Endothelial cell (in vitro differentiated cells): ENCODE data around the gene LYZL4. TPM values are rescaled to one million over a fixed set of nuclear protein-coding genes. Genes with fewer than 3 reads are reported as not detected.

ENCODE experiments used
- DNase-seq: peaks from one replicate; pipeline ENCODE4 v3.0.0; 2021; ENCODE audit warnings: low spot score
- H3K27ac Mint-ChIP-seq: one replicate; pipeline ENCODE4 v1.8.0; 2021; ENCODE audit warnings: mixed read lengths, inconsistent platforms; ENCODE audit not compliant: unreplicated experiment
- H3K27me3 Mint-ChIP-seq: one replicate; pipeline ENCODE4 v1.8.0; 2021; ENCODE audit warnings: mild to moderate bottlenecking, moderate library complexity, mixed read lengths, inconsistent platforms; ENCODE audit not compliant: unreplicated experiment
- H3K36me3 Mint-ChIP-seq: one replicate; pipeline ENCODE4 v1.8.0; 2021; ENCODE audit warnings: mild to moderate bottlenecking, low read depth, mixed read lengths, inconsistent platforms; ENCODE audit not compliant: unreplicated experiment
- H3K4me1 Mint-ChIP-seq: one replicate; pipeline ENCODE4 v1.8.0; 2021; ENCODE audit warnings: mild to moderate bottlenecking, mixed read lengths, inconsistent platforms; ENCODE audit not compliant: unreplicated experiment
- H3K4me3 Mint-ChIP-seq: one replicate; pipeline ENCODE4 v1.8.0; 2021; ENCODE audit warnings: mild to moderate bottlenecking, mixed read lengths, inconsistent platforms; ENCODE audit not compliant: unreplicated experiment
- H3K9me3 Mint-ChIP-seq: one replicate; pipeline ENCODE4 v1.8.0; 2021; ENCODE audit warnings: mixed read lengths, inconsistent platforms; ENCODE audit not compliant: unreplicated experiment
- total RNA-seq: library from RNA; stranded (reverse); fragmentation: NEBNext Ultra II Directional; extraction: Animal tissue kit (Norgen Biotek cat#: 25700); gene quantifications from one replicate; pipeline ENCODE4 v1.2.1, GENCODE V29; 2021; ENCODE audit not compliant: unreplicated experiment
- TF ChIP-seq, protein P1 (sequence below): fragments of 200-600 bp; sonication (generic); IDR thresholded peaks from one replicate; pipeline ENCODE4 v1.5.0; 2021; ENCODE audit warnings: antibody characterized with exemption; ENCODE audit not compliant: unreplicated experiment

Gene LYZL4
- total RNA-seq, 1 donor from 2014 or later, result not detected

DNA sequence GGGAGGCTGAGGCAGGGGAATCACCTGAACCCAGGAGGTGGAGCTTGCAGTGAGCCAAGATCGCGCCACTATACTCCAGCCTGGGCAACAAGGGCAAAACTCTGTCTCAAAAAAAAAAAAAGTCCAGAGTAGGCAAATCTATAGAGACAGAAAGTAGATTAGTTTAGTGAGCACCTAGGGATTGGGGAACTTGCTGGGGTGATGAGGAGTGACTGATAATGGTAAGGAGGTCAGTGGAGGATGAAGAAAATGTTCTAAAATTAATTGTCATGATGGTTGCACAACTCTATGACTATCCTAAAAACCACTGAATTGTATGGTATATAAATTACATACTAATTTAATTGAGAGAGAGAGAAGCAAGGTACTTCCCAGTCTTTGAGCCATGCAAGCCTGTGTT, 27.8 kb upstream of the LYZL4 start:
- H3K27ac Mint-ChIP-seq, result no peak overlapping the region
- H3K4me1 Mint-ChIP-seq, result no peaks in the 10 kb centered on the region
- H3K4me3 Mint-ChIP-seq, result no peak overlapping the region
- TF ChIP-seq, protein P1, sequence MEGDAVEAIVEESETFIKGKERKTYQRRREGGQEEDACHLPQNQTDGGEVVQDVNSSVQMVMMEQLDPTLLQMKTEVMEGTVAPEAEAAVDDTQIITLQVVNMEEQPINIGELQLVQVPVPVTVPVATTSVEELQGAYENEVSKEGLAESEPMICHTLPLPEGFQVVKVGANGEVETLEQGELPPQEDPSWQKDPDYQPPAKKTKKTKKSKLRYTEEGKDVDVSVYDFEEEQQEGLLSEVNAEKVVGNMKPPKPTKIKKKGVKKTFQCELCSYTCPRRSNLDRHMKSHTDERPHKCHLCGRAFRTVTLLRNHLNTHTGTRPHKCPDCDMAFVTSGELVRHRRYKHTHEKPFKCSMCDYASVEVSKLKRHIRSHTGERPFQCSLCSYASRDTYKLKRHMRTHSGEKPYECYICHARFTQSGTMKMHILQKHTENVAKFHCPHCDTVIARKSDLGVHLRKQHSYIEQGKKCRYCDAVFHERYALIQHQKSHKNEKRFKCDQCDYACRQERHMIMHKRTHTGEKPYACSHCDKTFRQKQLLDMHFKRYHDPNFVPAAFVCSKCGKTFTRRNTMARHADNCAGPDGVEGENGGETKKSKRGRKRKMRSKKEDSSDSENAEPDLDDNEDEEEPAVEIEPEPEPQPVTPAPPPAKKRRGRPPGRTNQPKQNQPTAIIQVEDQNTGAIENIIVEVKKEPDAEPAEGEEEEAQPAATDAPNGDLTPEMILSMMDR, result no peak
- no peak for DNase-seq
- H3K9me3 Mint-ChIP-seq, result no peaks in the 10 kb centered on the region
- H3K27me3 Mint-ChIP-seq, result peaks cover 2% of the 10 kb centered on the region
- no peaks in the 10 kb centered on the region for H3K36me3 Mint-ChIP-seq

DNA sequence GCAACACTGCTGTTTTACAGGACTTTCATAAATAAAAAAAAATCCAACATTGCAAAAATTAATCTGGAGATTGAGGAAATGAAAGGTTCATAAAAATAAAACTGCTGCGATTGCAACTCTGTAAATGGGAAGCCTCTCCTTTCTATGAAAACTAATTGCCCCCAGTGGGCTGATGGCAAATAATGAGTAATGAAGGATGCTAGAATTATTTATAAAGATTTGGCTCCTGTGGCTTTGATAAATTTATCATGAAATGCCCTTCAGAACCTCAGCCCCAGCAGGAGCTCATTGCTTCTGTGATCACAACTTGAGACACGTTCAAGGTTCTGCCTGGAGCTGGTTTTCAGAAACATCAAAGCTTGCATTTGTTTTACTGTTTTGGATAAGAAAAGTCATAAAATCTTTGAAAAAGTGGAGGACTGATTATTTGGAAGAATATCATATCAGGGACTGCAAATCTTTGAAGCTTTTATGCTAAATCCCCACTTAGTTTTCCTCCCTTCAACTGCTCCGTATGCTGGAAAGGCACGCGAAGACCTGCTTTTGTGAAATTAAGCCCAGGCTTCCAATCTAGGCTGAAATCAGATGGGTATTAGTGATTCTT, 24.5 kb upstream of the LYZL4 start:
- no peak for DNase-seq
- H3K4me3 Mint-ChIP-seq, result no peak overlapping the region
- no peaks in the 10 kb centered on the region for H3K4me1 Mint-ChIP-seq
- no peak overlapping the region for H3K27ac Mint-ChIP-seq
- H3K36me3 Mint-ChIP-seq, result no peaks in the 10 kb centered on the region
- TF ChIP-seq, protein P1, result no peak
- peaks cover 2% of the 10 kb centered on the region for H3K27me3 Mint-ChIP-seq
- H3K9me3 Mint-ChIP-seq, result no peaks in the 10 kb centered on the region

DNA sequence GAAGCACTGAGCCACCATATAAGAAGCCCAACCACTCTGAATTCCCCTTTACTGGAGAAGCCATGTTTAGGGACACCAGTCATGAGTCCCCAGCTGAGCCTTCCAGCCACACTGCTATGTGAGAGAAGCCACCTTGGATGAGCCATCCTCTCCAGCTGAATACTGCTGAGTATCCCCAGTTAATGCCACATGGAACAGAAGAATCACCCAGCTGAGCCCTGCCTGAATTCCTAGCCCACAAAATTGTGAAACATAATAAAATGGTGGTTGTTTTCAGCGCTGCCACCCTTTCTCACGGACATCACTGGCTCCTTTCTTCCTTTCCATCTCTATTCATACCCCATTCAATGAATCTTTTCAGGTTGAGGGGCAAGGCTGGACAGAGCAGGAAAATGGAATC, 22.1 kb upstream of the LYZL4 start:
- peaks cover 6% of the 10 kb centered on the region for H3K4me1 Mint-ChIP-seq

DNA sequence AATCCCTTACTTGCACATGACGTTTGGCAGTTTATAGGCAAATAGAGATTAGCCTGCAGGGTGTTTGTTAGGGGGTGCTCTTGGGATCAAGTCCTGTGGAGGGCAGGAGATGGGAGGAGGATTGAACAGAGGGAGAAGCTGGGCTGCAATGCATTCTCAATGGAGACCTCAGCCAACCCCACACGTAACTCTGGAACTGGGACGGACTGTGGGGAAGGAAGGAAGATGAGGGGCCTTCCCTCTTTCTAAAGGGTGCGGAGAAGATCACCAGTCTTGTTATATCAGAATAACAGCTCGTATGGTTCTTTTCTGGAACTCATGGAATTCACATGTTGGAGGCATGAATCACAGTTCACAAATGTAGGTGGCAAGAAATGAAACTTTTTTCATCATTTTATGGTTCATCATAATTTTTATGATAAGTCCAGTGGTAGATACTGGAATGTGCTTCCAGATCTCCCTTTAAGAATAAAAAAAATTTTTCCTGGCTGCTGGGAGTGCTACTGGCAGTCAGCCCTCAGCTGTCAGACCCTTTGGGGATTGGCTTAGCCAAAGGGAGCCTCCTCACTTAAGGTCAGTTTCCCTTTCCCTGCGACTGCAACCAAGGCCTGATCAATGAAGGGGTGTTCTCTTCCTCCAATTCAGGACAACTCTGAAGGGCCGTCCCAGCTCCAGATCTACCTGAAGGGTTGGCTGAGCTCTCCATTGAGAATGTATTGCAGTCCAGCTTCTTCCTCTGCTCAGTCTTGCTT, 20.5 kb upstream of the LYZL4 start:
- Mint-ChIP-seq H3K4me3 (no peak overlapping the region), H3K27ac (no peak overlapping the region), H3K36me3 (no peaks in the 10 kb centered on the region), H3K27me3 (peaks cover 2% of the 10 kb centered on the region), H3K4me1 (peaks cover 6% of the 10 kb centered on the region), H3K9me3 (no peaks in the 10 kb centered on the region)
- no peak for DNase-seq
- TF ChIP-seq, protein P1, result no peak

More for the DNA sequence above, 22.1 kb upstream of the LYZL4 start:
- no peak for DNase-seq
- TF ChIP-seq, protein P1, result no peak
- Mint-ChIP-seq H3K4me3 (no peak overlapping the region), H3K36me3 (no peaks in the 10 kb centered on the region), H3K27ac (no peak overlapping the region), H3K27me3 (peaks cover 2% of the 10 kb centered on the region), H3K9me3 (no peaks in the 10 kb centered on the region)

DNA sequence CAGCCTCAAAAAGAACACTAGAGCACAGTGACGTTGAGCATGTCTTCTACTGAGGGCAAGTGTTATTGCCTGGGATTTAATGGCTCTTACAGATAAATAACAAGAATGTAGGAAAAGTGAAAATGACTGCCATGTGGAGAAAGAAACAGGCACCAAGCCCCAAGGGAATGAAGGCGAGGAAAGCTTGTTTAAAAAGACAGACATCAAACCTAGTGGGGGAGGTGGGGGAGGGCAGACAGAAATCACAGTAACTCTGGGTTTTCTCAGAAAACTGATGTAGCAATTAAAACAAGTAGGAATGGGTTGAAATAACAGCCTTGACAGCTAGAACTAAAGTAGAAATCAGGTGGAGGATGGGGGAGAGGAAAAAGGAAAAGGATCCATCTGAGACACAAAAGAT, 18.4 kb upstream of the LYZL4 start:
- Mint-ChIP-seq H3K9me3 (no peaks in the 10 kb centered on the region), H3K4me3 (no peak overlapping the region), H3K4me1 (peaks cover 6% of the 10 kb centered on the region), H3K36me3 (no peaks in the 10 kb centered on the region), H3K27ac (no peak overlapping the region), H3K27me3 (peaks cover 2% of the 10 kb centered on the region)
- TF ChIP-seq, protein P1, result no peak
- no peak for DNase-seq
